SK-N-SH treated with all-trans-retinoic acid at 6 μM for 48 hours (cell line): ENCODE data around the gene PPP1R3E.

Experiments
- GLIS3 ChIP-seq: fragments of 250-450 bp; sonication (Bioruptor Pico); IDR thresholded peaks from 2 replicates; pipeline ENCODE4 v1.5.0; 2020; ENCODE audit warnings: mild to moderate bottlenecking, moderate library complexity
- ISL1 ChIP-seq: fragments of 250-450 bp; sonication (Bioruptor Pico); IDR thresholded peaks from 2 replicates; pipeline ENCODE4 v2.1.2; 2022; ENCODE audit warnings: mild to moderate bottlenecking, moderate library complexity
- RARB ChIP-seq: fragments of 250-450 bp; sonication (Bioruptor Pico); IDR thresholded peaks from 2 replicates; pipeline ENCODE4 v1.8.0; 2021; ENCODE audit warnings: mild to moderate bottlenecking, moderate library complexity
- ZFP30 ChIP-seq: fragments of 450-650 bp; formaldehyde crosslinking; IDR thresholded peaks from 2 replicates; pipeline ENCODE4 v1.5.0; 2022; ENCODE audit warnings: mild to moderate bottlenecking, moderate library complexity
- TF ChIP-seq, protein P1 (sequence below): fragments of 250-450 bp; sonication (Bioruptor Pico); IDR thresholded peaks from 2 replicates; pipeline ENCODE4 v1.5.1; 2020; ENCODE audit warnings: low read depth, mild to moderate bottlenecking, moderate library complexity
- TF ChIP-seq, protein P2 (sequence below): fragments of 250-450 bp; sonication (Bioruptor Pico); IDR thresholded peaks from 2 replicates; pipeline ENCODE4 v1.8.0; 2020; ENCODE audit warnings: mild to moderate bottlenecking, moderate library complexity, borderline replicate concordance

- TF ChIP-seq, protein P1, sequence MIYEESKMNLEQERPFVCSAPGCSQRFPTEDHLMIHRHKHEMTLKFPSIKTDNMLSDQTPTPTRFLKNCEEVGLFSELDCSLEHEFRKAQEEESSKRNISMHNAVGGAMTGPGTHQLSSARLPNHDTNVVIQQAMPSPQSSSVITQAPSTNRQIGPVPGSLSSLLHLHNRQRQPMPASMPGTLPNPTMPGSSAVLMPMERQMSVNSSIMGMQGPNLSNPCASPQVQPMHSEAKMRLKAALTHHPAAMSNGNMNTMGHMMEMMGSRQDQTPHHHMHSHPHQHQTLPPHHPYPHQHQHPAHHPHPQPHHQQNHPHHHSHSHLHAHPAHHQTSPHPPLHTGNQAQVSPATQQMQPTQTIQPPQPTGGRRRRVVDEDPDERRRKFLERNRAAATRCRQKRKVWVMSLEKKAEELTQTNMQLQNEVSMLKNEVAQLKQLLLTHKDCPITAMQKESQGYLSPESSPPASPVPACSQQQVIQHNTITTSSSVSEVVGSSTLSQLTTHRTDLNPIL (CRISPR knock-in tag), result no peak
- no peak for TF ChIP-seq ZFP30 (CRISPR knock-in tag)
- TF ChIP-seq, protein P2, sequence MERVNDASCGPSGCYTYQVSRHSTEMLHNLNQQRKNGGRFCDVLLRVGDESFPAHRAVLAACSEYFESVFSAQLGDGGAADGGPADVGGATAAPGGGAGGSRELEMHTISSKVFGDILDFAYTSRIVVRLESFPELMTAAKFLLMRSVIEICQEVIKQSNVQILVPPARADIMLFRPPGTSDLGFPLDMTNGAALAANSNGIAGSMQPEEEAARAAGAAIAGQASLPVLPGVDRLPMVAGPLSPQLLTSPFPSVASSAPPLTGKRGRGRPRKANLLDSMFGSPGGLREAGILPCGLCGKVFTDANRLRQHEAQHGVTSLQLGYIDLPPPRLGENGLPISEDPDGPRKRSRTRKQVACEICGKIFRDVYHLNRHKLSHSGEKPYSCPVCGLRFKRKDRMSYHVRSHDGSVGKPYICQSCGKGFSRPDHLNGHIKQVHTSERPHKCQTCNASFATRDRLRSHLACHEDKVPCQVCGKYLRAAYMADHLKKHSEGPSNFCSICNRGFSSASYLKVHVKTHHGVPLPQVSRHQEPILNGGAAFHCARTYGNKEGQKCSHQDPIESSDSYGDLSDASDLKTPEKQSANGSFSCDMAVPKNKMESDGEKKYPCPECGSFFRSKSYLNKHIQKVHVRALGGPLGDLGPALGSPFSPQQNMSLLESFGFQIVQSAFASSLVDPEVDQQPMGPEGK (CRISPR knock-in tag), result no peak
- no peak for TF ChIP-seq GLIS3 (CRISPR knock-in tag)
- TF ChIP-seq RARB (CRISPR knock-in tag), result no peak
- no peak for TF ChIP-seq ISL1 (CRISPR knock-in tag)
These were observed 44.2 kb upstream of the PPP1R3E start for GRCh38 chr14:23346693-23347405.
